Esophagus muscularis mucosa (tissue), 4 donors: ENCODE measurements around the gene ACBD4.

ENCODE experiments used
- EP300 ChIP-seq: sonication (generic); formaldehyde crosslinking; IDR thresholded peaks from one replicate; pipeline ENCODE4 v1.6.1; 2017; ENCODE audit warnings: antibody characterized with exemption
- POLR2A ChIP-seq: fragments of 450-650 bp; IDR thresholded peaks from one replicate; pipeline ENCODE4 v1.6.1; 2017; ENCODE audit warnings: antibody characterized with exemption, moderate library complexity, mild to moderate bottlenecking, low read depth
- POLR2AphosphoS5 ChIP-seq, 2 donors: sonication (generic); formaldehyde crosslinking; IDR thresholded peaks; one replicate each; pipeline ENCODE4 v1.6.1; 2017; ENCODE audit warnings: antibody characterized with exemption in 2 of 2
- TF ChIP-seq, protein P1 (sequence below), 3 experiments: fragments of 200-600 bp in 2 of 3; fragments of 450-650 bp in 1 of 3; sonication (generic) in 2 of 3; IDR thresholded peaks; one replicate each; pipeline ENCODE4 v1.5.1; 2017 to 2019; ENCODE audit warnings: antibody characterized with exemption in 3 of 3, mild to moderate bottlenecking in 2 of 3, moderate library complexity in 1 of 3

DNA sequence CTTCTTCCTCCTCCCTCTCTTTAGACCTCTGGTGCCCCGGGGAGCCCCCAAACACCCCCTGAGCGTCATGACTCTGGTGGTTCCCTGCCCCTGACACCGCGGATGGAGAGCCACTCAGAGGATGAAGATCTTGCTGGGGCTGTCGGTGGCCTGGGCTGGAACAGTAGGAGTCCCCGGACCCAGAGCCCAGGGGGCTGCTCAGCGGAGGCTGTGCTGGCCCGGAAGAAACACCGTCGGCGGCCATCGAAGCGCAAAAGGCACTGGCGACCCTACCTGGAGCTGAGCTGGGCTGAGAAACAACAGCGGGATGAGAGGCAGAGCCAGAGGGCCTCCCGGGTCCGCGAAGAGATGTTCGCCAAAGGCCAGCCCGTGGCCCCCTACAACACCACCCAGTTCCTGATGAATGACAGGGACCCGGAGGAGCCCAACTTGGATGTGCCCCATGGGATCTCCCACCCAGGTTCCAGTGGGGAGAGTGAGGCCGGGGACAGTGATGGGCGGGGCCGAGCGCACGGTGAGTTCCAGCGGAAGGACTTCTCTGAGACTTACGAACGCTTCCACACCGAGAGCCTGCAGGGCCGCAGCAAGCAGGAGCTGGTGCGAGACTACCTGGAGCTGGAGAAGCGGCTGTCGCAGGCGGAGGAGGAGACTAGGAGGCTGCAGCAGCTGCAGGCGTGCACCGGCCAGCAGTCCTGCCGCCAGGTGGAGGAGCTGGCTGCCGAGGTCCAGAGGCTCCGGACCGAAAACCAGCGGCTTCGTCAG is 33.7 kb downstream of the ACBD4 start:
- TF ChIP-seq POLR2A (no peak), POLR2AphosphoS5 (IDR thresholded peaks at IDR 0.05) (no peak), EP300 (no peak)
- TF ChIP-seq, protein P1, sequence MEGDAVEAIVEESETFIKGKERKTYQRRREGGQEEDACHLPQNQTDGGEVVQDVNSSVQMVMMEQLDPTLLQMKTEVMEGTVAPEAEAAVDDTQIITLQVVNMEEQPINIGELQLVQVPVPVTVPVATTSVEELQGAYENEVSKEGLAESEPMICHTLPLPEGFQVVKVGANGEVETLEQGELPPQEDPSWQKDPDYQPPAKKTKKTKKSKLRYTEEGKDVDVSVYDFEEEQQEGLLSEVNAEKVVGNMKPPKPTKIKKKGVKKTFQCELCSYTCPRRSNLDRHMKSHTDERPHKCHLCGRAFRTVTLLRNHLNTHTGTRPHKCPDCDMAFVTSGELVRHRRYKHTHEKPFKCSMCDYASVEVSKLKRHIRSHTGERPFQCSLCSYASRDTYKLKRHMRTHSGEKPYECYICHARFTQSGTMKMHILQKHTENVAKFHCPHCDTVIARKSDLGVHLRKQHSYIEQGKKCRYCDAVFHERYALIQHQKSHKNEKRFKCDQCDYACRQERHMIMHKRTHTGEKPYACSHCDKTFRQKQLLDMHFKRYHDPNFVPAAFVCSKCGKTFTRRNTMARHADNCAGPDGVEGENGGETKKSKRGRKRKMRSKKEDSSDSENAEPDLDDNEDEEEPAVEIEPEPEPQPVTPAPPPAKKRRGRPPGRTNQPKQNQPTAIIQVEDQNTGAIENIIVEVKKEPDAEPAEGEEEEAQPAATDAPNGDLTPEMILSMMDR (IDR thresholded peaks at IDR 0.05): no peak
